Mucosa of stomach (tissue), 1 donor: ENCODE measurements around the gene CAMK4.

ENCODE experiments used
- H3K27me3 ChIP-seq: one replicate; pipeline ENCODE4 v1.7.0; 2013; ENCODE audit warnings: mild to moderate bottlenecking, low read length; ENCODE audit not compliant: control insufficient read depth, insufficient read depth
- H3K36me3 ChIP-seq: one replicate; pipeline ENCODE4 v1.7.0; 2013; ENCODE audit warnings: low read length; ENCODE audit not compliant: control insufficient read depth, insufficient read depth
- H3K4me1 ChIP-seq: one replicate; pipeline ENCODE4 v1.7.0; 2013; ENCODE audit warnings: mild to moderate bottlenecking, low read length; ENCODE audit not compliant: control insufficient read depth, insufficient read depth
- H3K4me3 ChIP-seq: one replicate; pipeline ENCODE4 v1.7.0; 2013; ENCODE audit warnings: low read length
- H3K9ac ChIP-seq: one replicate; pipeline ENCODE4 v1.7.0; 2013; ENCODE audit warnings: mild to moderate bottlenecking, low read length, moderate library complexity
- H3K9me3 ChIP-seq: one replicate; pipeline ENCODE4 v1.7.0; 2013; ENCODE audit warnings: mild to moderate bottlenecking, low read length, moderate library complexity; ENCODE audit not compliant: control insufficient read depth
- donor health status: Pancreatic carcinoma.

Gene CAMK4

DNA sequence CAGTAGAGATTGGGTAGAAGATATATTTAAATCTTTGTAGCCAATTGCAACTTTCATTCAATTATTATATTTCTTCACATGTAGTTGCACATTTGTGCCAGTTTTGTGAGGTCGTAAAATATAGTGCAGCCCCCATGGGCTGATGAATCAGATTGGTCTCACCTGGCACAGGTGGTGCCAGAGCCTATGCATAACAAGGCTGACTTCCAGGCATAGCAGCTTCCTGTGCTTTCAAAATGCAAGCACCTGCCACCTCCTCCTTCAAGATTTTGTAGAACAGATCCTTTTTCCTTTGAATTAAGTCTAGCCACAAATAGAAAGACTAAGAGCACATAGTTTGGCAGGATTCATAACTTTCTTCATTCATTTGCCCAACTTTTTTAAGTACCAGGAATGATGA, 201.0 kb downstream of the CAMK4 start:
- Histone ChIP-seq H3K4me3 (no peak overlapping the region), H3K36me3 (no peaks in the 10 kb centered on the region), H3K27me3 (no peaks in the 10 kb centered on the region), H3K9ac (no peak overlapping the region), H3K9me3 (no peaks in the 10 kb centered on the region), H3K4me1 (no peaks in the 10 kb centered on the region)

GRCh38 chr5:111427762-111428161, 203.6 kb downstream of the CAMK4 start:
- H3K4me3 ChIP-seq = no peak overlapping the region
- no peaks in the 10 kb centered on the region for H3K9me3 ChIP-seq
- no peaks in the 10 kb centered on the region for H3K27me3 ChIP-seq
- no peak overlapping the region for H3K9ac ChIP-seq
- H3K36me3 ChIP-seq = no peaks in the 10 kb centered on the region
- H3K4me1 ChIP-seq = no peaks in the 10 kb centered on the region

GRCh38 chr5:111432883-111433536, 208.8 kb downstream of the CAMK4 start:
- no peaks in the 10 kb centered on the region for H3K9me3 ChIP-seq
- H3K27me3 ChIP-seq = no peaks in the 10 kb centered on the region
- no peak overlapping the region for H3K9ac ChIP-seq
- H3K36me3 ChIP-seq = no peaks in the 10 kb centered on the region
- H3K4me3 ChIP-seq = no peak overlapping the region
- no peaks in the 10 kb centered on the region for H3K4me1 ChIP-seq

- Histone ChIP-seq H3K9me3 (no peaks in the 10 kb centered on the region), H3K4me1 (no peaks in the 10 kb centered on the region), H3K9ac (no peak overlapping the region), H3K27me3 (no peaks in the 10 kb centered on the region), H3K4me3 (no peak overlapping the region), H3K36me3 (no peaks in the 10 kb centered on the region)
Measured at GRCh38 chr5:111434800-111435199, 210.6 kb downstream of the CAMK4 start.

- Histone ChIP-seq H3K4me3 (no peak overlapping the region), H3K27me3 (no peaks in the 10 kb centered on the region), H3K9me3 (no peaks in the 10 kb centered on the region), H3K4me1 (no peaks in the 10 kb centered on the region), H3K9ac (no peak overlapping the region), H3K36me3 (no peaks in the 10 kb centered on the region)
Measured at GRCh38 chr5:111439473-111440075, 215.4 kb downstream of the CAMK4 start.

DNA sequence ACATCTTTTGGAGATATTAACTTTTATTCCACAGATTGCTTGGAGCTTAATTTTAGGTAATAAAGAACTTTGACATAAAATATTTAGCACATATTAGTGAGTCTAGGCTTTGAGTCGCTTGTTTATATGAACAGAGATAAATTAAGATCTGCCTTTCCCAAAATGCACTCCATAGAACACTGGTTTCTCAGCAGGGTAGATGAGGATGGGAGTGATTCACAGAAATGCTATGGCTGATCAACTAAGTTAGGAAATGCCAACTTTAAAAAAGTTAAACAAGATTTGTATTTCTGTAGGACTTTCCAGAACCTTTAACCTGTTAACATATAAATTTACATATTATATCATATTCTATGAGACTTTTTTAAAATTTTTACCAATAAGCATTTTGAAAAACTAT, 222.9 kb downstream of the CAMK4 start:
- Histone ChIP-seq H3K4me3 (no peak overlapping the region), H3K9me3 (no peaks in the 10 kb centered on the region)

GRCh38 chr5:111447822-111448221, 223.6 kb downstream of the CAMK4 start:
- Histone ChIP-seq H3K9me3 (no peaks in the 10 kb centered on the region), H3K4me3 (no peak overlapping the region), H3K4me1 (no peaks in the 10 kb centered on the region), H3K27me3 (no peaks in the 10 kb centered on the region), H3K9ac (no peak overlapping the region), H3K36me3 (no peaks in the 10 kb centered on the region)

More for the DNA sequence above, 222.9 kb downstream of the CAMK4 start:
- Histone ChIP-seq H3K4me1 (no peaks in the 10 kb centered on the region), H3K36me3 (no peaks in the 10 kb centered on the region), H3K9ac (no peak overlapping the region), H3K27me3 (no peaks in the 10 kb centered on the region)

DNA sequence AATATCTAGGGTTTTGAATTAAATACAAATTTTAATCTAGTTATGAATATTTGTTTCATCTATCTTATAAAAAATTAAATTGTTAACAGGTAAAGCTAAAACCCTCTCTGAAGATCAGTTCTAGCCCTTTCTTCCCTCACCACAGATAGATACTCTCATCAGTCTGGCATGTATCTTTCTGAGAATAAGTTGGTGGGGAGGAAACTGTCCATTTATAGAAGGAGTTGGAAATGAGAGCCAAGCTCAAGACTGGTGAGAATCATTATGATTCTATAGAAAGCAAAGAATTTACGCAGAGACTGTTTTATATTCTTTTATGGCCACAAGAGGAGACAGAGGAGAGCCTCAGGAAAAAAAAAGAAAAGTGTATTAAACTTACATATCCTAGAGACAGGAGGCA, 229.1 kb downstream of the CAMK4 start:
- Histone ChIP-seq H3K27me3 (no peaks in the 10 kb centered on the region), H3K4me3 (no peak overlapping the region), H3K36me3 (no peaks in the 10 kb centered on the region), H3K4me1 (no peaks in the 10 kb centered on the region), H3K9me3 (no peaks in the 10 kb centered on the region), H3K9ac (no peak overlapping the region)

DNA sequence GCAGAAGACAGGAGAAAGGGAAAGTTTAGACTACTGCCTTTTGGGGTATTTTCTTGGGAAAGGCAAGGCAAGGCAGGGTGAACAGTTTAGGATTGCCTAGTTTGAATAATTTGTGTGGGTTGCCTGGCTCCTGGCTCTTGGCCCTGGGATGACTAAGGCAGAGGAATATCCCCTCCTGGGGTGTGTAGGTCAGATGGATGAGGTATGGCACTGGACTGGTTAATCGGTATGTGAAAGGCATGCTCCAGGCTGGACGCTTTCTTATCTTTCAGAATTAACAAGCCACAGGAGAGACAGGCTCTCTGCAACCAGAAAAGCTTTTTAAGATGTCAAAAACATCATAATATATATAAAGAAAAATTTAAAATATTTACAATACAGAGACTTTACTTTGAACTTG, 229.6 kb downstream of the CAMK4 start:
- no peak overlapping the region for H3K4me3 ChIP-seq
- no peaks in the 10 kb centered on the region for H3K4me1 ChIP-seq
- no peaks in the 10 kb centered on the region for H3K9me3 ChIP-seq
- H3K36me3 ChIP-seq = no peaks in the 10 kb centered on the region
- H3K9ac ChIP-seq = no peak overlapping the region
- H3K27me3 ChIP-seq = no peaks in the 10 kb centered on the region

GRCh38 chr5:111454198-111454622, 230.0 kb downstream of the CAMK4 start:
- no peaks in the 10 kb centered on the region for H3K36me3 ChIP-seq
- no peaks in the 10 kb centered on the region for H3K4me1 ChIP-seq
- no peaks in the 10 kb centered on the region for H3K9me3 ChIP-seq
- no peak overlapping the region for H3K4me3 ChIP-seq
- no peak overlapping the region for H3K9ac ChIP-seq
- H3K27me3 ChIP-seq = no peaks in the 10 kb centered on the region

DNA sequence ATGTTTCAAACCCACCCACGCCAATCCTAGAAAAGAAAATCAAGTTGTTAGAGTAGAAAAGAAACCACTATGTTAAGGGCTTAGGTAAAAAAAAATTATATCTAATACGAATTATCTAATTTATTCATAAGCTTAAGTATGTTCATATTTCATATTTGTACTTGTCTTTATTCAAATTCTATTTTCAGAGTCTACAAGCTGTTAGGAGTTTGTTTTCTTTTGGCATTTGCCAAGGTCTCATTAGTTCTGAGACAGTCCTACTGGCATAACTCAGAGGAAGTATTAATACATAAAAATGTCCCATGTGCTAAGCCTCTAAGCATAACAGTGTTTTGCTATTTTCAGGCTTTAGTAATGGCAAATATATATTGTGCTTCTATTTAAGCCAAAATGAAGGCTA, 230.6 kb downstream of the CAMK4 start:
- Histone ChIP-seq H3K4me1 (no peaks in the 10 kb centered on the region), H3K27me3 (no peaks in the 10 kb centered on the region), H3K36me3 (no peaks in the 10 kb centered on the region)

DNA sequence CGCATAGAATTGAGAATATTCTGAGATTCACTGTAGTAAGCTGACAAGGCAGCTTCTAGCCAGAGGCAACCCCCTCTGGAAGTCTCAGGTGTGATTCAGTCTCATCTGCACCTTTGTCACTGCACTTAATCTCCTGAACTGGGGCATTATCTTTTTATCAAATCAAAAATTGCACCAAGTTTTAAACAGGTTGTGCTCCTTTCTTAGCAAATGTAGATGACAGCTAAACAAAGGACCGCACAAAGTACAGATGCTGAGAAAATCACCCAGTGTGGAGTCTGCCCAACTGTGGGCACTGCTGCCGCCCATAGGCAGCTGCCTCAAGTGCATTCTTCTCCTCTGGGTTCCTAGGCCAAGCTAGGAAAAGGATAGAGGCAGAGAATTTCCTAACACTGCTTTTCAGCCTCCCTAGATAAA, 237.1 kb downstream of the CAMK4 start:
- Histone ChIP-seq H3K9me3 (no peaks in the 10 kb centered on the region), H3K27me3 (no peaks in the 10 kb centered on the region), H3K9ac (no peak overlapping the region), H3K4me1 (no peaks in the 10 kb centered on the region), H3K4me3 (no peak overlapping the region), H3K36me3 (no peaks in the 10 kb centered on the region)

More for the DNA sequence above, 230.6 kb downstream of the CAMK4 start:
- no peak overlapping the region for H3K4me3 ChIP-seq
- H3K9ac ChIP-seq = no peak overlapping the region
- H3K9me3 ChIP-seq = no peaks in the 10 kb centered on the region
